ENCODE results near the gene PRRC2C.
"Not testable (repeated sequence)": the region's sequence is repeated elsewhere in the genome, so short reads cannot be mapped to it uniquely, and the experiment has no call there.

PRRC2C gene

DNA sequence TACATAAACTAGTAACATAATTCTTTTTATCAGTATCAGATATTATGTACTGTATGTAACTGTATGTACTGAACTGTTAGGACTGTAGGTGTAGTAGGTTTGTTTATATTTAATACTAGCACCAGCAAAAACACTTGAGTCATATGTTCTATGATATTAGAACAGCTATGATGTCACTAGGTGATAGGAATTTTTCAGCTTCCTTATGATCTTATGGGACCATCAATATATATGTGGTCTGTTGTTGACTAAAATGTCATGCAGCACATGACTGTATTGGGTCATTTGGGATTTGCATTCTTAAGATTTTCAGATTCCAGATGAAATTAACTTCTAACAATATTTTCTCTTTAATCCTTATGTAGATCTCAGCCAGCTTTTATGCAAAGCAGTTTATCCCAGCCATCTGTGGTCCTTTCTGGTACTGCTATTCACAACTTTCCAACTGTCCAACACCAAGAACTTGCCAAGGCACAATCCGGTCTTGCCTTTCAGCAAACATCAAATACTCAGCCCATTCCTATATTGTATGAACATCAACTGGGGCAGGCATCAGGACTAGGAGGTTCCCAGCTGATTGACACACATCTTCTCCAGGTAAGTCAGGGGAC, 98.4 kb downstream of the PRRC2C start:
- DNase-seq (ENCODE audit: low spot score) = no peak

- DNase-seq (ENCODE audit: low spot score) = no peak
These were observed 100.4 kb downstream of the PRRC2C start for GRCh38 chr1:171585715-171586114.

GRCh38 chr1:171588230-171588629, 102.9 kb downstream of the PRRC2C start:
- DNase-seq (ENCODE audit: low spot score) = no peak

- DNase-seq (ENCODE audit: low spot score) = no peak
These were observed 104.7 kb downstream of the PRRC2C start for GRCh38 chr1:171590022-171590421.

- no peak for DNase-seq (ENCODE audit: low spot score)
These were observed 110.0 kb downstream of the PRRC2C start for GRCh38 chr1:171595324-171595723.

DNA sequence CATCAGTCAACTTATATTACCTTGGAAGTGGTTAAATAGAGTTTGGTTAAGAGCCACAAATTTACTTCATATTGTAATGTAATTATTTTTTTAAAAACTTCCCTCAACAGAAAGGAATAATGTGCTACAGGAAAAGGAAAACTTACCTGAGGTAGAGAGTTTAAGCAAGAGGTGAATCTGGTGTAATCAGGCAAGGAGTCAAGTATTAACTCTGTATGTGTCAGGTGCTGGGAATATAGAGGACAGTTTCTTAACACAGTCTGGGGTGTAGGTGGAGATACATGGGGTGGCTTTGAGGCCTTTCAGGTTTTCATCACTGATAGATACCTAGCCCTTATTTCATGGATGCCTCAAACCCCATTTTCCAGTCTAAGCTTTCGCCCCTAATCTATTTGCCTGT, 110.8 kb downstream of the PRRC2C start:
- no peak for DNase-seq (ENCODE audit: low spot score)

DNA sequence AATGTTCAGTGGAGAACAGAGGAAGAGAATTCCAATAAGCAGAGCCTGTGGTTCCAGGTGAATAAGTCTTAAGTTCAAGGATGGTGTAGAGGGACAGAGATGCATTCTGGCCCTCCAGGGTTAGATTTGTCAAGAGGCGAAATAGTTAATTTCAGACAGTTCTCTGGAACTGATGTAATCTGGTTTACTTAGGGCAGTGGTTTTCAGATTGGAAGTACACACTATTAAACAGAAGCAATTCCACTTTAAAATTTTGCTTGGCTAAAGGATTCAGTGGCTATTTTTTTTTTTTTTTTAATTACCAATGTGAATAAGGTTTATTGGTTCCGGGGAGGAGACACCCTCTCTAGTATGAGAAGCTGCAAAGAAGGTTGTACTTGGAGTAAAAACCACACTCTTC, 111.4 kb downstream of the PRRC2C start:
- no peak for DNase-seq (ENCODE audit: low spot score)

GRCh38 chr1:171597203-171597602, 111.9 kb downstream of the PRRC2C start:
- DNase-seq (ENCODE audit: low spot score) = no peak

- DNase-seq (ENCODE audit: low spot score) = not testable (repeated sequence)
These were observed 115.0 kb downstream of the PRRC2C start for GRCh38 chr1:171600310-171600709.

DNA sequence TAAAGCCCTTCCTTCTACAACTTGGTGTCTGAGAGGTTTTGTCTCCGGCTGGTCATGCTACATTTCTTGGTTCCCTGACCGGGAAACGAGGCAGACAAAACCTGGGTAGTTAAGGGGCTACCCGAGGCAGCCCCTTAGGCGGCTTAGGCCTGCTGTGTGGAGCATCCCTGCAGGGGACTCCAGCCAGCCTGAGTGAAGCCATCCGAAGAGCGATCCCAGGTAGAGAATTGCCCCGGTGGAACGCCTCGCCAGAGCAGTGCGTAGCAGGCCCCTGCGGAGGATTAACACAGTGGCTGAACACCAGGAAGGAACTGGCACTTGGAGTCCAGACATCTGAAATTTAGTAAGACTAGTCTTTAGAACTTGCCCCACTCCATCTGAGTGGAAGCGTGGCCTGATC, 115.5 kb downstream of the PRRC2C start:
- no peak for DNase-seq (ENCODE audit: low spot score)

- DNase-seq (ENCODE audit: low spot score) = not testable (repeated sequence)
These were observed 117.7 kb downstream of the PRRC2C start for GRCh38 chr1:171603042-171603441.

DNA sequence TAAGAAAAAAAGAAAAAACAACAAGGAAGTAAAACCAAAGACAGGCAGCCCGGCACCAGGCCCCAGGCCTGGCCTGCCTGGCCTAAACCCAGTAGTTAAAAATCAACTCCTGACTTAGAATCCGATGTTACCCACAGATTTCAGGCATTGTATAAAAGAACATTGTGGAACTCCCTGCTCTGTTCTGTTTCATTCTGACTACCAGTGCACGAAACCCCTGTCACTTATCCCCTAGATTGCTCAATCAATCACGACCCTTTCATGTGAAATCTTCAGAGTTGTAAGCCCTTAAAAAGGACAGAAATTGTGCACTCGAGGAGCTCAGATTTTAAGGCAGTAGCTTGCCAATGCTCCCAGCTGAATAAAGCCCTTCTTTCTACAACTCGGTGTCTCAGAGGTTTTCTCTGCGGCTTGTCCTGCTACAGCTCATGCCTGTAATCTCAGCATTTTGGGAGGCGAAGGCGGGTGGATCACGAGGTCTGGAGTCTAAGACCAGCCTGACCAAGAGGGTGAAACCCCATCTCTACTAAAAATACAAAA, 121.1 kb downstream of the PRRC2C start:
- DNase-seq (ENCODE audit: low spot score) = no peak

- no peak for DNase-seq (ENCODE audit: low spot score)
These were observed 125.1 kb downstream of the PRRC2C start for GRCh38 chr1:171610385-171610784.

GRCh38 chr1:171611306-171611705, 126.0 kb downstream of the PRRC2C start:
- no peak for DNase-seq (ENCODE audit: low spot score)

- no peak for DNase-seq (ENCODE audit: low spot score)
These were observed 128.0 kb downstream of the PRRC2C start for GRCh38 chr1:171613282-171613681.

- not testable (repeated sequence) for DNase-seq (ENCODE audit: low spot score)
These were observed 130.0 kb downstream of the PRRC2C start for GRCh38 chr1:171615122-171615906.

- no peak for DNase-seq (ENCODE audit: low spot score)
These were observed 131.3 kb downstream of the PRRC2C start for GRCh38 chr1:171616586-171616985.

DNA sequence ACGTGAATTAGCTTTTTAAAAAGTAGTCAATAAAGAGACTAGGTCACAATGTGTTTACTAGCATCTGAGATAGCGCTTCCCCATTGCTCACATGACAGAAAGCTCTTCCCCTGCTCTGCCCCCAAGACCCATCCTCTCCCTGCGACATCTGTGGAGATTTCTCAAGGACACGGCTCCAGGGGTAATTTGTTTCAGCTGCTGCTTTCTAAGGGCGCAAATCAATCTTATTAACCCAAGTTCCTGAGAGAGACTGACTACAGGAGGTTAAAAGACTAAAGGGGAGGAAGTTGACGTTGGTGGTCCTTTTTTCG, 136.8 kb downstream of the PRRC2C start, which contains the start of gene MYOCOS:
TSS of gene MYOCOS (plus strand) at position 92 of the 311 bp plus-strand sequence. CDS start 1,641 bp downstream, outside the sequence.
- no peak for DNase-seq (ENCODE audit: low spot score)

DNA sequence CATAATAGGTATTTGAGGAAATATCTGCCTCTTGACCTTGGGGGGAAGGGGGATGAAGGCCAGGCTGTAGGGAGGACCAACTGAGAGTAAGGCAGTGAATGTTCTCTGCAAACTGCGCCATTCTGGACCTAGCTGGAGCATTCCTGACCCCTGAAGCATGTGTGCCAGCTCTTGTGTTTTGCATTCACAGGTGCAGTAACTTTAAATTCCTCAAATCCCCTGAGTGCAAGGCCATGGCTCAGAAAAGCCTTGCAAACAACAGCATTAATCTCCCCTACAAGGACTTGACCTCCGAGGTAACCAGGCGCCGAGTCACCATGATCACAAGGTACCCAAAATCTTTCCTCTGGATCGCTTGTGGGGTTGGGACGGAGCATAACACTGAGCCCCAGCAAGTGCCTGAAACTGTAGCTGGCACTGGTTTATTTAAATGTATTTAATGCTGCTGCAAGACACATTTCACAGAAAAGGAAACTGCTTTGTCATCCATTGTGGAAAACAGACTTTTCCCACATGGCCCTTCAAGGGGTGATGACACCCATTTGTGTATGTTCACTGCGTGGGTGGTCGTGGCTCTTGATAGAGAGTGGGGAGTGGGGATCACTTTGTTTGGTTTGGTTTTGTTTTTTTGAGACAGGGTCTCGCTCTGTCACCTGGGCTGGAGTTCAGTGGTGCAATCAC, 138.5 kb downstream of the PRRC2C start:
- no peak for DNase-seq (ENCODE audit: low spot score)

- DNase-seq (ENCODE audit: low spot score) = no peak
These were observed 139.9 kb downstream of the PRRC2C start for GRCh38 chr1:171625225-171625624.

GRCh38 chr1:171627020-171627419, 141.7 kb downstream of the PRRC2C start:
- DNase-seq (ENCODE audit: low spot score) = no peak

- DNase-seq (ENCODE audit: low spot score) = no peak
These were observed 142.9 kb downstream of the PRRC2C start for GRCh38 chr1:171628225-171628624.

- DNase-seq (ENCODE audit: low spot score) = no peak
These were observed 150.3 kb downstream of the PRRC2C start for GRCh38 chr1:171635661-171636060.
